WTC11 (cell line): ENCODE results near the gene FCRL5. TPM values are rescaled to one million over a fixed set of nuclear protein-coding genes. Genes with fewer than 3 reads are reported as not detected.

ENCODE experiments used
- ATAC-seq: fragments of 200-7000 bp; cut with Tn5 transposase; 2 replicates; pipeline ENCODE4 v1.10.0; 2021; ENCODE audit warnings: mild to moderate bottlenecking, moderate library complexity
- CTCF ChIA-PET: fragments of 300-600 bp; sonication (Branson Sonifier 250); formaldehyde crosslinking; loops from one replicate; lab custom pipeline; 2021; ENCODE audit warnings: antibody characterized with exemption; lab: Charles Lee
- POLR2A ChIA-PET: fragments of 350-600 bp; sonication (Branson Sonifier 250); formaldehyde crosslinking; loops from one replicate; lab custom pipeline; 2021; ENCODE audit warnings: antibody characterized with exemption; lab: Charles Lee
- DNase-seq: peaks from one replicate; pipeline ENCODE4 v3.0.0; 2021; ENCODE audit warnings: low spot score
- H3K27ac Mint-ChIP-seq: 2 replicates; pipeline ENCODE4 v1.8.0; 2021; ENCODE audit warnings: mixed read lengths
- H3K27me3 Mint-ChIP-seq: 2 replicates; pipeline ENCODE4 v1.8.0; 2021; ENCODE audit warnings: low read depth, mild to moderate bottlenecking, moderate library complexity, mixed read lengths
- H3K36me3 Mint-ChIP-seq: 2 replicates; pipeline ENCODE4 v1.8.0; 2021; ENCODE audit warnings: mixed read lengths
- H3K4me1 Mint-ChIP-seq: 2 replicates; pipeline ENCODE4 v1.8.0; 2022; ENCODE audit warnings: mixed read lengths
- H3K4me3 Mint-ChIP-seq: 2 replicates; pipeline ENCODE4 v1.8.0; 2021; ENCODE audit warnings: mild to moderate bottlenecking, moderate library complexity, mixed read lengths
- H3K9me3 Mint-ChIP-seq: 2 replicates; pipeline ENCODE4 v1.8.0; 2021; ENCODE audit warnings: mixed read lengths
- ELF4 ChIP-seq: sonication (generic); formaldehyde crosslinking; IDR thresholded peaks from 2 replicates; pipeline ENCODE4 v1.8.1; 2022; ENCODE audit warnings: low read depth, mild to moderate bottlenecking, moderate library complexity, missing genetic modification reagents
- HMGA2 ChIP-seq: fragments of 250-450 bp; sonication (Bioruptor Pico); IDR thresholded peaks from 2 replicates; pipeline ENCODE4 v1.4.0; 2021; ENCODE audit warnings: mild to moderate bottlenecking, moderate library complexity
- MYBL2 ChIP-seq: sonication (generic); formaldehyde crosslinking; IDR thresholded peaks from 2 replicates; pipeline ENCODE4 v1.8.1; 2023; ENCODE audit warnings: mild to moderate bottlenecking, moderate library complexity, missing genetic modification reagents
- NFATC4 ChIP-seq: fragments of 250-450 bp; sonication (Bioruptor Pico); IDR thresholded peaks from 2 replicates; pipeline ENCODE4 v1.9.0; 2021; ENCODE audit warnings: mild to moderate bottlenecking
- RELA ChIP-seq: sonication (generic); formaldehyde crosslinking; IDR thresholded peaks from 2 replicates; pipeline ENCODE4 v1.8.1; 2022; ENCODE audit warnings: missing genetic modification reagents, mild to moderate bottlenecking, borderline replicate concordance
- SOX15 ChIP-seq: fragments of 250-450 bp; sonication (Bioruptor Pico); IDR thresholded peaks from 2 replicates; pipeline ENCODE4 v1.9.0; 2021; ENCODE audit warnings: mild to moderate bottlenecking
- TP53 ChIP-seq: sonication (generic); formaldehyde crosslinking; IDR thresholded peaks from 2 replicates; pipeline ENCODE4 v1.8.1; 2023; ENCODE audit warnings: mild to moderate bottlenecking, missing genetic modification reagents
- ZNF121 ChIP-seq: sonication (generic); formaldehyde crosslinking; IDR thresholded peaks from 2 replicates; pipeline ENCODE4 v1.8.0; 2023; ENCODE audit warnings: missing genetic modification reagents
- ZNF416 ChIP-seq: fragments of 250-450 bp; sonication (Bioruptor Pico); IDR thresholded peaks from 2 replicates; pipeline ENCODE4 v1.9.0; 2021; ENCODE audit warnings: mild to moderate bottlenecking, inconsistent platforms
- ZNF423 ChIP-seq: fragments of 250-450 bp; sonication (Bioruptor Pico); IDR thresholded peaks from 2 replicates; pipeline ENCODE4 v2.1.2; 2022; ENCODE audit warnings: mild to moderate bottlenecking, moderate library complexity
- total RNA-seq: library from RNA; stranded (reverse); gene quantifications from 3 replicates; pipeline ENCODE4 v1.2.3, GENCODE V29; 2021
- TF ChIP-seq, protein P1 (sequence below): fragments of 250-450 bp; sonication (Bioruptor Pico); IDR thresholded peaks from 2 replicates; pipeline ENCODE4 v1.9.0; 2021; ENCODE audit warnings: mild to moderate bottlenecking
- TF ChIP-seq, protein P2 (sequence below): sonication (generic); formaldehyde crosslinking; IDR thresholded peaks from 2 replicates; pipeline ENCODE4 v1.8.1; 2022; ENCODE audit warnings: low read depth, mild to moderate bottlenecking, moderate library complexity, missing genetic modification reagents, borderline replicate concordance
- TF ChIP-seq, protein P3 (sequence below): sonication (generic); formaldehyde crosslinking; IDR thresholded peaks from 2 replicates; pipeline ENCODE4 v1.8.1; 2023; ENCODE audit warnings: mild to moderate bottlenecking, missing genetic modification reagents, borderline replicate concordance
- TF ChIP-seq, protein P4 (sequence below): sonication (generic); formaldehyde crosslinking; IDR thresholded peaks from 2 replicates; pipeline ENCODE4 v1.8.0; 2022; ENCODE audit warnings: mild to moderate bottlenecking, missing genetic modification reagents
- TF ChIP-seq, protein P5 (sequence below): sonication (generic); formaldehyde crosslinking; conservative IDR thresholded peaks from 2 replicates; pipeline ENCODE4 v1.8.1; 2022; ENCODE audit warnings: mild to moderate bottlenecking, missing genetic modification reagents
- TF ChIP-seq, protein P6 (sequence below): sonication (generic); formaldehyde crosslinking; IDR thresholded peaks from 2 replicates; pipeline ENCODE4 v1.8.1; 2022; ENCODE audit warnings: low read depth, missing genetic modification reagents, borderline replicate concordance
- TF ChIP-seq, protein P7 (sequence below): fragments of 250-450 bp; sonication (Bioruptor Pico); IDR thresholded peaks from 2 replicates; pipeline ENCODE4 v1.9.0; 2021; ENCODE audit warnings: mild to moderate bottlenecking

Gene FCRL5
- total RNA-seq, 1 experiment from 2014 or later = 0.70 TPM

DNA sequence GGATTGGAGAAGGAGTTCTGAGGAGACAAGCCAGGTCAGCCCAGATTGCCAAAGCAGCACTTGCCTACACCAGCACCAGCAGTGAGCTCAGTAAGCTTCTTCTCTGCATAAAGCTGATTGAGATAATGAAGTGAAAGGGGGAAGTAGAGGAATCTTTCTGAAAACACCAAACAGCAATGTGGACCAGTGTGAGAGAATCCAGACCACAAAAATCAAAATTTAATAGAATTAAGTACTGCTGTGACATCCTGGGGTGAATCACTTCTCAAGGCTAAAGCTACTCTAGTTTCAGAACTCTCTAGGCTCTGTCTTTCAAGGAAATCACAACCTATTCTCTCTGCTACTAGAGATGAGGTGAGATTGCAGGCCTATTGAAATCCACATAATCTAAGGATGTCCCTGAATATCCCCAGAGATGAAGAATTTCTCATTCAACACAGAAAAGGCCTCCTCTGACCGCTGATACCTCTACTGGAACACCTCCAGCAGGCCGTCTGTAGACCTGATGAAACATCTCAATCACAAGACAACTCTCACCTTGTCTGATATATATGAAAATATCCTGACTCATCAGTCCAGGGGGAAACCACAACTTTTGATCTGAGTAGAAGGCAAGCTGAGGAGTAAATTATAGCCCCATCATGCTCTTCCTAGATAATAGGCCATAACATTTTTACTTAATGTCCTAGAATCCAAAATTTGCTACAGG is 45.8 kb upstream of the FCRL5 start, which contains the start of gene FCRL4:
FCRL4 (minus strand) TSS at position 127 of the 709 bp plus-strand sequence. CDS start 141 bp downstream, outside the sequence.
- ChIA-PET POLR2A (no interaction called here), CTCF (interaction anchor here (1.0 kb wide), 1 partner anchor 18 kb away, joined by 6 read pairs; no protein-coding TSS in a partner anchor)

DNA sequence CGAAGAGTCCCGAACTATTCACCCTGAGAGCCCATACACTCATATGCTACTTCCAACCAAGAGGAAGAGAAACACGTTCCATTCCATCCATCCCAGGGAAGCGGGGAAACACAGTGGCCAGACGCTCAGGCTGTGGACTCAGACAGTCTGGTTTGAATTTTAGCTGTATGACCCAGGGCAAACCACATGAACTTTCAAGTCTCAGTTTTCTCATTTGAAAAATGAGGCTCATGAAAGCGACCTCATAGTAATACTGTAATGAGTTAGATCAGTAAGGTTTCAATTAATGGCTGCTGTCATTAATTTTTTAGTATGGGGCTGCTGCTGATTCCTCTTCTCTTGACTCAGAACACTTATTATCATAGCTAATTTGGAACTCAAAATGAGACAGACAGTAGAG is 44.1 kb upstream of the FCRL5 start:
- DNase-seq (no peak), ATAC-seq (no peak)
- Mint-ChIP-seq H3K9me3 (no peaks in the 10 kb centered on the region), H3K4me3 (no peak overlapping the region), H3K27ac (no peak overlapping the region), H3K27me3 (no peaks in the 10 kb centered on the region; the same call in 1 of the 2 replicates), H3K36me3 (no peaks in the 10 kb centered on the region), H3K4me1 (peaks cover 3% of the 10 kb centered on the region)
- ChIA-PET CTCF (interaction anchor here (1.9 kb wide), 1 partner anchor 16 kb away, joined by 9 read pairs; no protein-coding TSS in a partner anchor), POLR2A (no interaction called here)
- no peak for TF ChIP-seq TP53 (CRISPR knock-in tag)
- TF ChIP-seq RELA = no peak
- TF ChIP-seq, protein P1, sequence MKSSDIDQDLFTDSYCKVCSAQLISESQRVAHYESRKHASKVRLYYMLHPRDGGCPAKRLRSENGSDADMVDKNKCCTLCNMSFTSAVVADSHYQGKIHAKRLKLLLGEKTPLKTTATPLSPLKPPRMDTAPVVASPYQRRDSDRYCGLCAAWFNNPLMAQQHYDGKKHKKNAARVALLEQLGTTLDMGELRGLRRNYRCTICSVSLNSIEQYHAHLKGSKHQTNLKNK = no peak
- TF ChIP-seq, protein P2, sequence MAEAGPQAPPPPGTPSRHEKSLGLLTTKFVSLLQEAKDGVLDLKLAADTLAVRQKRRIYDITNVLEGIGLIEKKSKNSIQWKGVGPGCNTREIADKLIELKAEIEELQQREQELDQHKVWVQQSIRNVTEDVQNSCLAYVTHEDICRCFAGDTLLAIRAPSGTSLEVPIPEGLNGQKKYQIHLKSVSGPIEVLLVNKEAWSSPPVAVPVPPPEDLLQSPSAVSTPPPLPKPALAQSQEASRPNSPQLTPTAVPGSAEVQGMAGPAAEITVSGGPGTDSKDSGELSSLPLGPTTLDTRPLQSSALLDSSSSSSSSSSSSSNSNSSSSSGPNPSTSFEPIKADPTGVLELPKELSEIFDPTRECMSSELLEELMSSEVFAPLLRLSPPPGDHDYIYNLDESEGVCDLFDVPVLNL (CRISPR knock-in tag) = no peak
- no peak for TF ChIP-seq HMGA2 (CRISPR knock-in tag)
- TF ChIP-seq, protein P3, sequence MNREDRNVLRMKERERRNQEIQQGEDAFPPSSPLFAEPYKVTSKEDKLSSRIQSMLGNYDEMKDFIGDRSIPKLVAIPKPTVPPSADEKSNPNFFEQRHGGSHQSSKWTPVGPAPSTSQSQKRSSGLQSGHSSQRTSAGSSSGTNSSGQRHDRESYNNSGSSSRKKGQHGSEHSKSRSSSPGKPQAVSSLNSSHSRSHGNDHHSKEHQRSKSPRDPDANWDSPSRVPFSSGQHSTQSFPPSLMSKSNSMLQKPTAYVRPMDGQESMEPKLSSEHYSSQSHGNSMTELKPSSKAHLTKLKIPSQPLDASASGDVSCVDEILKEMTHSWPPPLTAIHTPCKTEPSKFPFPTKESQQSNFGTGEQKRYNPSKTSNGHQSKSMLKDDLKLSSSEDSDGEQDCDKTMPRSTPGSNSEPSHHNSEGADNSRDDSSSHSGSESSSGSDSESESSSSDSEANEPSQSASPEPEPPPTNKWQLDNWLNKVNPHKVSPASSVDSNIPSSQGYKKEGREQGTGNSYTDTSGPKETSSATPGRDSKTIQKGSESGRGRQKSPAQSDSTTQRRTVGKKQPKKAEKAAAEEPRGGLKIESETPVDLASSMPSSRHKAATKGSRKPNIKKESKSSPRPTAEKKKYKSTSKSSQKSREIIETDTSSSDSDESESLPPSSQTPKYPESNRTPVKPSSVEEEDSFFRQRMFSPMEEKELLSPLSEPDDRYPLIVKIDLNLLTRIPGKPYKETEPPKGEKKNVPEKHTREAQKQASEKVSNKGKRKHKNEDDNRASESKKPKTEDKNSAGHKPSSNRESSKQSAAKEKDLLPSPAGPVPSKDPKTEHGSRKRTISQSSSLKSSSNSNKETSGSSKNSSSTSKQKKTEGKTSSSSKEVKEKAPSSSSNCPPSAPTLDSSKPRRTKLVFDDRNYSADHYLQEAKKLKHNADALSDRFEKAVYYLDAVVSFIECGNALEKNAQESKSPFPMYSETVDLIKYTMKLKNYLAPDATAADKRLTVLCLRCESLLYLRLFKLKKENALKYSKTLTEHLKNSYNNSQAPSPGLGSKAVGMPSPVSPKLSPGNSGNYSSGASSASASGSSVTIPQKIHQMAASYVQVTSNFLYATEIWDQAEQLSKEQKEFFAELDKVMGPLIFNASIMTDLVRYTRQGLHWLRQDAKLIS (CRISPR knock-in tag) = no peak

More for the DNA sequence above, 45.8 kb upstream of the FCRL5 start, which contains the start of gene FCRL4:
- ATAC-seq = no peak
- no peaks in the 10 kb centered on the region for H3K9me3 Mint-ChIP-seq
- H3K4me3 Mint-ChIP-seq = no peak within 1 kb of the TSS
- H3K4me1 Mint-ChIP-seq = no peaks in the 10 kb centered on the region
- H3K36me3 Mint-ChIP-seq = no peaks in the 10 kb centered on the region
- H3K27ac Mint-ChIP-seq = no peak within 1 kb of the TSS
- no peak for DNase-seq
- no peaks in the 10 kb centered on the region; the same call in 1 of the 2 replicates for H3K27me3 Mint-ChIP-seq
- TF ChIP-seq, protein P4, sequence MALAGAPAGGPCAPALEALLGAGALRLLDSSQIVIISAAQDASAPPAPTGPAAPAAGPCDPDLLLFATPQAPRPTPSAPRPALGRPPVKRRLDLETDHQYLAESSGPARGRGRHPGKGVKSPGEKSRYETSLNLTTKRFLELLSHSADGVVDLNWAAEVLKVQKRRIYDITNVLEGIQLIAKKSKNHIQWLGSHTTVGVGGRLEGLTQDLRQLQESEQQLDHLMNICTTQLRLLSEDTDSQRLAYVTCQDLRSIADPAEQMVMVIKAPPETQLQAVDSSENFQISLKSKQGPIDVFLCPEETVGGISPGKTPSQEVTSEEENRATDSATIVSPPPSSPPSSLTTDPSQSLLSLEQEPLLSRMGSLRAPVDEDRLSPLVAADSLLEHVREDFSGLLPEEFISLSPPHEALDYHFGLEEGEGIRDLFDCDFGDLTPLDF (CRISPR knock-in tag) = no peak
- TF ChIP-seq ZNF416 (no peak), ELF4 (no peak), SOX15 (CRISPR knock-in tag) (no peak), NFATC4 (CRISPR knock-in tag) (no peak), MYBL2 (CRISPR knock-in tag) (no peak), ZNF121 (CRISPR knock-in tag) (no peak), ZNF423 (CRISPR knock-in tag) (no peak)
- TF ChIP-seq, protein P5, sequence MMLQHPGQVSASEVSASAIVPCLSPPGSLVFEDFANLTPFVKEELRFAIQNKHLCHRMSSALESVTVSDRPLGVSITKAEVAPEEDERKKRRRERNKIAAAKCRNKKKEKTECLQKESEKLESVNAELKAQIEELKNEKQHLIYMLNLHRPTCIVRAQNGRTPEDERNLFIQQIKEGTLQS (CRISPR knock-in tag) = no peak
- TF ChIP-seq, protein P3 (CRISPR knock-in tag) = no peak
- TF ChIP-seq, protein P6, sequence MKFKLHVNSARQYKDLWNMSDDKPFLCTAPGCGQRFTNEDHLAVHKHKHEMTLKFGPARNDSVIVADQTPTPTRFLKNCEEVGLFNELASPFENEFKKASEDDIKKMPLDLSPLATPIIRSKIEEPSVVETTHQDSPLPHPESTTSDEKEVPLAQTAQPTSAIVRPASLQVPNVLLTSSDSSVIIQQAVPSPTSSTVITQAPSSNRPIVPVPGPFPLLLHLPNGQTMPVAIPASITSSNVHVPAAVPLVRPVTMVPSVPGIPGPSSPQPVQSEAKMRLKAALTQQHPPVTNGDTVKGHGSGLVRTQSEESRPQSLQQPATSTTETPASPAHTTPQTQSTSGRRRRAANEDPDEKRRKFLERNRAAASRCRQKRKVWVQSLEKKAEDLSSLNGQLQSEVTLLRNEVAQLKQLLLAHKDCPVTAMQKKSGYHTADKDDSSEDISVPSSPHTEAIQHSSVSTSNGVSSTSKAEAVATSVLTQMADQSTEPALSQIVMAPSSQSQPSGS = no peak
- TF ChIP-seq, protein P7, sequence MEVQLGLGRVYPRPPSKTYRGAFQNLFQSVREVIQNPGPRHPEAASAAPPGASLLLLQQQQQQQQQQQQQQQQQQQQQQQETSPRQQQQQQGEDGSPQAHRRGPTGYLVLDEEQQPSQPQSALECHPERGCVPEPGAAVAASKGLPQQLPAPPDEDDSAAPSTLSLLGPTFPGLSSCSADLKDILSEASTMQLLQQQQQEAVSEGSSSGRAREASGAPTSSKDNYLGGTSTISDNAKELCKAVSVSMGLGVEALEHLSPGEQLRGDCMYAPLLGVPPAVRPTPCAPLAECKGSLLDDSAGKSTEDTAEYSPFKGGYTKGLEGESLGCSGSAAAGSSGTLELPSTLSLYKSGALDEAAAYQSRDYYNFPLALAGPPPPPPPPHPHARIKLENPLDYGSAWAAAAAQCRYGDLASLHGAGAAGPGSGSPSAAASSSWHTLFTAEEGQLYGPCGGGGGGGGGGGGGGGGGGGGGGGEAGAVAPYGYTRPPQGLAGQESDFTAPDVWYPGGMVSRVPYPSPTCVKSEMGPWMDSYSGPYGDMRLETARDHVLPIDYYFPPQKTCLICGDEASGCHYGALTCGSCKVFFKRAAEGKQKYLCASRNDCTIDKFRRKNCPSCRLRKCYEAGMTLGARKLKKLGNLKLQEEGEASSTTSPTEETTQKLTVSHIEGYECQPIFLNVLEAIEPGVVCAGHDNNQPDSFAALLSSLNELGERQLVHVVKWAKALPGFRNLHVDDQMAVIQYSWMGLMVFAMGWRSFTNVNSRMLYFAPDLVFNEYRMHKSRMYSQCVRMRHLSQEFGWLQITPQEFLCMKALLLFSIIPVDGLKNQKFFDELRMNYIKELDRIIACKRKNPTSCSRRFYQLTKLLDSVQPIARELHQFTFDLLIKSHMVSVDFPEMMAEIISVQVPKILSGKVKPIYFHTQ (CRISPR knock-in tag) = no peak
